HG03103 (cell line): ENCODE measurements around the gene NREP.

Experiments
- ATAC-seq: cut with Tn5 transposase; IDR thresholded peaks from one replicate; pipeline ENCODE4 v1.9.1; 2021; ENCODE audit warnings: low read depth; ENCODE audit not compliant: unreplicated experiment

The NREP gene

GRCh38 chr5:111699324-111699723 lies 57.7 kb downstream of the NREP start:
- no peak for ATAC-seq

GRCh38 chr5:111697881-111698757 lies 58.9 kb downstream of the NREP start:
- no peak for ATAC-seq

- ATAC-seq, result no peak
Observed at GRCh38 chr5:111697215-111697614, 59.8 kb downstream of the NREP start.

- no peak for ATAC-seq
Observed at GRCh38 chr5:111695991-111696390, 61.0 kb downstream of the NREP start.

GRCh38 chr5:111694133-111694532 lies 62.9 kb downstream of the NREP start:
- ATAC-seq, result no peak

GRCh38 chr5:111691914-111692313 lies 65.1 kb downstream of the NREP start:
- no peak for ATAC-seq

GRCh38 chr5:111691508-111691907 lies 65.5 kb downstream of the NREP start:
- no peak for ATAC-seq

GRCh38 chr5:111689357-111689935 lies 67.5 kb downstream of the NREP start:
- ATAC-seq, result no peak

GRCh38 chr5:111685969-111686368 lies 71.0 kb downstream of the NREP start:
- ATAC-seq, result peak; percentile 66

GRCh38 chr5:111682641-111683040 lies 74.4 kb downstream of the NREP start:
- ATAC-seq, result no peak

GRCh38 chr5:111682121-111682520 lies 74.9 kb downstream of the NREP start:
- ATAC-seq, result no peak

GRCh38 chr5:111681414-111682120 lies 75.4 kb downstream of the NREP start:
- no peak for ATAC-seq

GRCh38 chr5:111680737-111681413 lies 76.1 kb downstream of the NREP start:
- no peak for ATAC-seq

- ATAC-seq, result no peak
Observed at GRCh38 chr5:111679611-111680010, 77.4 kb downstream of the NREP start.
